Measurements from ENCODE around the gene KHSRP. TPM values are rescaled to one million over a fixed set of nuclear protein-coding genes. Genes with fewer than 3 reads are reported as not detected.

The KHSRP gene
- total and polyA plus RNA-seq, 10 of the 15 experiments (the other 5 are each of a cell fraction or from before 2014, with no cell fraction given) = 4.8 to 440 (median 82.0) TPM

DNA sequence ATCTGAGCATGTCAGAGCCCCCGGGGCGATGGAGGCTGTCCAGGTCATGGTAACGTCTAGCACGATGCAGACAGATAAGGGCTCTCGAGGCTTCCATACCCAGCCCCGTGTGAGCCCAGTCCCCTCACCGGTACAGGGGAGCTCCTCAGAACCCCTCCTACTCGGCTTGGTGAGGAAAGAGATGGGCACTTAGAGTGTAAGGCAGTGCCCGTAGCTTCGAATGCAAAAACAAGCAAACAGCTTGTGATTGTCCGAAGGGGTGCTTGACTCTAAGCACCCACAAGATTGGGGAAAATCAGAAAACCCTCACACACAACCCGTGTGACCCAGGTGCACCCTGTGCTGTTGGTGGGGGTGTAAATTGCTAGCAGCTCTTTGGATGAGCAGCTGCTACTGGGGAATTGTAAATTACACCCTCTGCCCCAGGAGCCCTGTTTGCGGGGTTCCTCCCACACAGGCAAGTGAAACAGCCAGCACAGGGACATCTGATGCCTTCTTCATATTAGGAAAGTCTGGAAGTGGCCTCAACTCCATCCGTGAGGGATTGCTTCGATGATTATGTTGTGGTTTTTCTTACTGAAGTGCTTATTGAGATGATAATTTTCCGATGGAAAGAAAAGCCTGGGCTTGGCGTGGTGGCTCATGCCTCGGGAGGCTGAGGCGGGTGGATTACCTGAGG, 48.0 kb downstream of the KHSRP start:
- Histone ChIP-seq H4K20me1 (ENCODE audit: control insufficient read depth, insufficient read depth) (no peaks in the 10 kb centered on the region), H3K9ac (ENCODE audit: control insufficient read depth, insufficient read depth, low read length) (no peak overlapping the region), H3K4me1 (ENCODE audit: control insufficient read depth, insufficient read depth, low read length) (peaks cover 2% of the 10 kb centered on the region; the same call in 1 of the 2 replicates), H3K27me3 (replicated peaks in 1 of 2; ENCODE audit: control insufficient read depth in 2 of 2, insufficient read depth in 2 of 2, low read length in 1 of 2) (no peaks in the 10 kb centered on the region), H2AFZ (ENCODE audit: control insufficient read depth, low read depth, low read length) (no peak overlapping the region), H3K9me3 (replicated peaks; ENCODE audit: control insufficient read depth, insufficient read depth, low read length) (peaks cover 1% of the 10 kb centered on the region; the same call in 1 of the 3 replicates), H3K4me2 (ENCODE audit: control insufficient read depth, insufficient read depth) (no peak overlapping the region), H3K27ac (ENCODE audit: control insufficient read depth, insufficient read depth) (no peak overlapping the region), H3K79me2 (ENCODE audit: control insufficient read depth, insufficient read depth, low read length) (no peaks in the 10 kb centered on the region; the same call in 1 of the 2 replicates), H3K4me3 (no peak overlapping the region), H3K36me3 (ENCODE audit: control insufficient read depth in 2 of 2, insufficient read depth in 2 of 2, low read length in 1 of 2) (peaks cover 14 to 20% of the 10 kb centered on the region in 2 experiments)
- CTCF ChIA-PET = no interaction called here
- WGBS (ENCODE audit: insufficient coverage, insufficient replicate concordance, low lambda C conversion rate, missing lambda C conversion rate) = 76% methylated on average over 19 of the region's 19 CpGs
- intact Hi-C loops (cut with micrococcal nuclease; ENCODE audit: unreplicated experiment) = no loop called here
- in situ Hi-C loops (cut with MboI) = no loop called here
- RAD21 ChIA-PET (ENCODE audit: unreplicated experiment) = no interaction called here
- SMC1A ChIA-PET (ENCODE audit: uncharacterized antibody, unreplicated experiment) = no interaction called here
- ATAC-seq (no peak), FAIRE-seq (no peak), DNase-seq (ENCODE audit: low read depth, low spot score) (no peak)
- TF ChIP-seq HDGF (IDR thresholded peaks at IDR 0.05) (no peak), STAT1 (conservative IDR thresholded peaks at IDR 0.05) (no peak), TAF1 (IDR thresholded peaks at IDR 0.05; ENCODE audit: borderline replicate concordance, low read depth, low read length) (no peak), HDAC6 (IDR thresholded peaks at IDR 0.05; ENCODE audit: unreplicated experiment) (no peak), NR2F1 (conservative IDR thresholded peaks at IDR 0.05) (no peak), TCF3 (IDR thresholded peaks at IDR 0.05; ENCODE audit: borderline replicate concordance, insufficient read depth, low read depth, low read length) (no peak), WRNIP1 (IDR thresholded peaks at IDR 0.05; ENCODE audit: borderline replicate concordance, low read depth, low read length) (no peak), PML (IDR thresholded peaks at IDR 0.05; ENCODE audit: low read length) (no peak), LARP7 (IDR thresholded peaks at IDR 0.05) (no peak), TCF7 (IDR thresholded peaks at IDR 0.05; ENCODE audit: borderline replicate concordance) (no peak), ZNF274 (IDR thresholded peaks at IDR 0.05; ENCODE audit: insufficient read depth, insufficient read length) (no peak)
- POLR2A ChIA-PET = interaction anchor here (0.5 kb wide), 1 partner anchor 14 kb away, joined by 3 read pairs; no protein-coding TSS in a partner anchor
- no TSS peak for BruUV-seq (replicated peaks)

All from GM12878 (cell line).